Activated T-helper 17 cell treated with anti-CD3 and anti-CD28 coated beads, Interleukin-2, amount 50 U/mL, for 72 hours (primary cell): ENCODE data around the gene DUSP15. TPM values are rescaled to one million over a fixed set of nuclear protein-coding genes. Genes with fewer than 3 reads are reported as not detected.

ENCODE experiments used
- ATAC-seq: fragments of 150-1000 bp; cut with Tn5 transposase; replicated peaks from 2 replicates; pipeline ENCODE4 v1.10.0; 2021; ENCODE audit warnings: mild to moderate bottlenecking, moderate library complexity
- H3K27ac Mint-ChIP-seq: one replicate; pipeline ENCODE4 v1.8.0; 2022; ENCODE audit warnings: mixed read lengths
- H3K27me3 Mint-ChIP-seq: one replicate; pipeline ENCODE4 v1.8.0; 2022; ENCODE audit warnings: mixed read lengths
- H3K36me3 Mint-ChIP-seq: one replicate; pipeline ENCODE4 v1.8.0; 2022; ENCODE audit warnings: low read depth, mild to moderate bottlenecking, mixed read lengths
- H3K4me1 Mint-ChIP-seq: one replicate; pipeline ENCODE4 v1.8.0; 2022; ENCODE audit warnings: mixed read lengths
- H3K4me3 Mint-ChIP-seq: one replicate; pipeline ENCODE4 v1.8.0; 2022; ENCODE audit warnings: mild to moderate bottlenecking, mixed read lengths
- H3K9me3 Mint-ChIP-seq: one replicate; pipeline ENCODE4 v1.8.0; 2022; ENCODE audit warnings: mixed read lengths
- total RNA-seq, 2 donors: library from RNA; stranded (reverse); gene quantifications; one replicate each; pipeline ENCODE4 v1.2.3, GENCODE V29; 2022

Gene DUSP15
- total RNA-seq, 2 donors from 2014 or later: not detected

DNA sequence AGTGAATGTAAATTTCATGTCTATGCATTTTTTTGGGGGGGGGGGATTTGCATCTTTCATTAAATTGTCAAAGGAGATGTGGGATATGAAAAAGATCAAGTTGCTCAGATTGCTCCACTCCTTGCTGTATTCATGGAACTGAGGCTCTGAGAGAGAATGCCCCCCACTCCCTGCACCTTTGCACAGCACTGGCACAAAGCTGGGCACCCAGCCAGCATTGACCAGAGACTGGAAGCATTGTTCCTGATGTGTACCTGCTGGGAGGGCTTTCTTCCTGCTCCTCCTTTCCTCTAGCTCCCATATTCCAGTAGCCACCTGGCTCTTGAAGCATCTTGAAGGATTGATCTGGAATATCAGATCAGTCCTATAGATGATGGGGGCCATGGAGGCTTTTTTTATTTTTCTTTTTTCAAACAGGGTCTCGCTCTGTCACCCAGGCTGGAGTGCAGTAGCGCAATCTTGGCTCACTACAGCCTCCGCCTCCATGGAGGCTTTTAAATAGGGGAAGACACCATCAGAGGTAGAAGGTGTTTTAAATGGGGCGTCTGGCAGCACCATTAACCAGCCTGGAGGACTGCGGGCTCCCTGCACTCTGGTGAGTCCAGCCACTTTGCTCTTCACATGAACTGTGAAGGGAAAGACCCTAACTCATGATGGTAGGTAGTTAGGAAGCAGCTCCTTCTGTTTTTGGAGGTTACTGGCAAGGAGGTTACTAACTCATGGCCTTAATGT lies 10.9 kb downstream of the DUSP15 start:
- Mint-ChIP-seq H3K27ac (no peak overlapping the region), H3K4me1 (peaks cover 5% of the 10 kb centered on the region), H3K4me3 (no peak overlapping the region), H3K9me3 (no peaks in the 10 kb centered on the region), H3K36me3 (no peaks in the 10 kb centered on the region), H3K27me3 (peaks cover 17% of the 10 kb centered on the region)
- no peak for ATAC-seq

DNA sequence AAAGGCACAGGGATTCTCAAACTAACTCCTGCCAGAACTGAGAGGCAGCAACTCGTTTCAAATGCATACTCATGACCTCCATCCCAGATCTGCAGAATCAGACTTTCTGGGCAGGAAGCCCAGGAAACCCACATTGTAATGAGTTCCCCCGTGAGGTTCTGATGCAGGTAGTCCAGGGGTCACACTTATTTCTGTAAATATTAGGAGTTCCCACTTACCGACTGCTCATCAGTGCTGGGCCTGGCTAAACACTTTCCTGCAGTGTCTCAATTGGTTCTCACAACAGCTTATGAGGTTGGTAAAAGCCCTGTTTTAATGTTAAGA lies 11.6 kb downstream of the DUSP15 start:
- no peaks in the 10 kb centered on the region for H3K36me3 Mint-ChIP-seq
- no peak overlapping the region for H3K4me3 Mint-ChIP-seq
- peaks cover 17% of the 10 kb centered on the region for H3K27me3 Mint-ChIP-seq
- H3K9me3 Mint-ChIP-seq: no peaks in the 10 kb centered on the region
- no peak overlapping the region for H3K27ac Mint-ChIP-seq
- no peak for ATAC-seq
- peaks cover 5% of the 10 kb centered on the region for H3K4me1 Mint-ChIP-seq

DNA sequence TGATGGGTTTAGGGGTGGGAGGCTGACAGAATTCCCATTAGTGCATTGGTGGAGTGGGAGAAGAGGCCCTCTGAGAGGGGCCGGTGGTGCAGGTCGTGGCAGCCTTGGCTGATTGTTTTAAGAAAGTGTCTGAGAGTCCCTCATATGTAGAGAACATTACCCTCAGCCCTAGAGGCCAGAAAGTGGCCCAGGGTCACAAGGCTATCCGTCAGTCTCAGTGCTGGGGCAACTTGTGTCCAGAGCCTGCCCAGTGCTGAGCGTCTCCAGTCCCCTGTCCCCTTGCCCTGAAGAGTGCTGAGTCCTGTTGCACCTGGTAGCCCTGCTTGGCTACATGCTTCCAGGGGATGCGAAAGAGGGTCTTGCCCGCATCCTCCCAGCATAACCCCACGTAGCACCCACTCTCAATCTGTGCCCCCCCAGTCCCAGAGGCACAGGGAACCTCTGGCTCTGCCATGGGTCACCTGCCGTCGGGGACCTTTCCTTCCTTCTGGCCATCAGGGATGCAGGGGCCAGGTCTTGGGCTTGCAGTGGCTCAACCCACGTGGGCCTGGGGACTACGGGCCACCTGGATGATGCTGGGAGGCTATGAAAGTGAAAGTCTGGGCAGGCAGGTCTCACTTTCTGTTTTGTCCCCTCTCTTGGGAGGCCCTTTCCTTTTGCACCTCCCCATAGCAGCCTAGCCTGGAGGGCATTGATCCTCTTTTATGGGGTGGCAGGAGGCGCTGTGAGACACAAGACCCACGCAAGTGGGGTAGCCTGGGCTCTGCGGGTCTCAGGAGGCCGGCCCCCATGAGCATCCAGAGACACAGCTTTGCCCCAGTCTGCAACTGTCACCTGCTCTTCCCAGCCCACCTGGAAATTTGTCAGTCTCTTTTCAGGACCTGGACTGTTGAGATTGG lies 12.2 kb downstream of the DUSP15 start:
- Mint-ChIP-seq H3K27me3 (peaks cover 17% of the 10 kb centered on the region), H3K9me3 (no peaks in the 10 kb centered on the region), H3K27ac (no peak overlapping the region), H3K36me3 (no peaks in the 10 kb centered on the region), H3K4me1 (peaks cover 5% of the 10 kb centered on the region), H3K4me3 (no peak overlapping the region)
- no peak for ATAC-seq

DNA sequence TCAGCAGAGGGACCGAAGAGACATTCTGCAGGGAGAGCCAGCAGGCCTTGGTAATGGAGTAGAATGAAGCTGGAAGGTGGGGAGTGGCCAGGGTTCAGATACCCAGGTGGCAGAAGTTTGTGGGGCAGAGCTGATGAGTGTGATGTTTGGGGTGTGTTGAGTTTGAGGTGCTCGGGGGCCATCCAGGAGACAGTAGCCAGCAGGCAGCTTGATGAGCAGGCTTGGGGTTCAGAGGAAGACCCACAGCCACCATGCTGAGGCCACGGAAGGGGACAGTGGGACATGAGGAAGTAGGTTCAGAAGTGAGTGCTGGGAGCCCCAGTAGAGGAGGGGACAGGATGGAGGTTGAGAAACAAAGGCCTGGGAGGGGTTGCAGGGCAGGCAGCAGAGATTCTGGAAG lies 13.8 kb downstream of the DUSP15 start:
- Mint-ChIP-seq H3K27ac (no peak overlapping the region), H3K36me3 (no peaks in the 10 kb centered on the region), H3K9me3 (no peaks in the 10 kb centered on the region), H3K4me1 (no peaks in the 10 kb centered on the region), H3K4me3 (no peak overlapping the region), H3K27me3 (peaks cover 13% of the 10 kb centered on the region)
- ATAC-seq: no peak

DNA sequence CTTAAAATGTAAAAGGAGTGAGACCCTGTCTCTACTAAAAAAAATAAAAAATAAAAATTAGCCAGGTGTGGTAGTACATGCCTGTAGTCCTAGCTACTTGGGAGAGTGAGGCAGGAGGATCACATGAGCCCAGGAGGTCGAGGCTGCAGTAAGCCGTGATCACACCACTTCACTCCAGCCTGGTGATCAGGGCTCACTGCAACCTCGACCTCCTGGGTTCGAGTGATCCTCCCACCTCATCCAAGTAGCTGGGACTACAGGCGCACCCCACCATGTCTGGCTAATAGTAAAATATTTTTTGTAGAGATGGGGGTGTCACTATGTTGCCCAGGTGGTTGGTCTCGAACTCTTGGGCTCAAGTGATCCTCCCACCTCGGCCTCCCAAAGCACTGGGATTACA lies 16.8 kb downstream of the DUSP15 start:
- H3K36me3 Mint-ChIP-seq: no peaks in the 10 kb centered on the region
- H3K27ac Mint-ChIP-seq: no peak overlapping the region
- no peaks in the 10 kb centered on the region for H3K4me1 Mint-ChIP-seq
- peaks cover 14% of the 10 kb centered on the region for H3K27me3 Mint-ChIP-seq
- no peak for ATAC-seq
- no peak overlapping the region for H3K4me3 Mint-ChIP-seq
- no peaks in the 10 kb centered on the region for H3K9me3 Mint-ChIP-seq

DNA sequence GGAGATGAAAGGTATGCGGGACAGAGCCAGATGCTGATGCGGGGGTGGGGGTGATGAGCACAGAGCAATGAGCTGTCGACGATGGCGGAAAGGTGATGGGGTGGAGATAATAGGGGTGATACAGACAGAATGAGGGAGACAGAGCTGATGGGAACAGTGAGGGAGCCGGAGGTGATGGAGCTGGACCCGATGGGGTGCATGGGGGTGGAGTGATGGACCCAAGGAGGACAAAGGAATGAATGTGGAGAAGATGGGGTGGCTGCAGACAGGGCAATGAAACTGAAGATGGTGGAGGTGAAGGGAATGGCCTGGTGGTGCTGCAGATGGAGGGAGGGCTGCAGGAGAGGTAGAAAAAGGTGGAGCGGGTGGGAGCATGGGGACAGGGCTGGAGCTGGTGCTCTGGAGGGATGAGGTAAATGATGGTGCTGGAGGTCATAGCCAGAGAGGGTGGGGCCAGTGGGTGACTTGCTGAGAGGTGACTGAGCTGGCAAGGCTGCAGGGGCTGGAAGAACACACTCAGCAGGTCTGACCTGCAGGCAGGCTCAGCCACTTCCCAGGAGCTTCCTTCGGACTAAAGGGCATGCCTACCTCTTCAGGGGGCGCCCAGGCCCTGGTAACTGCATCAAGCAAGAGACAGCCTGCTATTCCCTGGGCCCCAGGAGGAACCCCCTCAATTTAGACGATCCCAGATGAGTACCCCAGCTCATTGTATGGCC lies 18.9 kb downstream of the DUSP15 start:
- no peaks in the 10 kb centered on the region for H3K9me3 Mint-ChIP-seq
- no peak overlapping the region for H3K27ac Mint-ChIP-seq
- ATAC-seq: no peak
- H3K4me1 Mint-ChIP-seq: no peaks in the 10 kb centered on the region
- H3K27me3 Mint-ChIP-seq: peaks cover 8% of the 10 kb centered on the region
- H3K36me3 Mint-ChIP-seq: no peaks in the 10 kb centered on the region
- no peak overlapping the region for H3K4me3 Mint-ChIP-seq

DNA sequence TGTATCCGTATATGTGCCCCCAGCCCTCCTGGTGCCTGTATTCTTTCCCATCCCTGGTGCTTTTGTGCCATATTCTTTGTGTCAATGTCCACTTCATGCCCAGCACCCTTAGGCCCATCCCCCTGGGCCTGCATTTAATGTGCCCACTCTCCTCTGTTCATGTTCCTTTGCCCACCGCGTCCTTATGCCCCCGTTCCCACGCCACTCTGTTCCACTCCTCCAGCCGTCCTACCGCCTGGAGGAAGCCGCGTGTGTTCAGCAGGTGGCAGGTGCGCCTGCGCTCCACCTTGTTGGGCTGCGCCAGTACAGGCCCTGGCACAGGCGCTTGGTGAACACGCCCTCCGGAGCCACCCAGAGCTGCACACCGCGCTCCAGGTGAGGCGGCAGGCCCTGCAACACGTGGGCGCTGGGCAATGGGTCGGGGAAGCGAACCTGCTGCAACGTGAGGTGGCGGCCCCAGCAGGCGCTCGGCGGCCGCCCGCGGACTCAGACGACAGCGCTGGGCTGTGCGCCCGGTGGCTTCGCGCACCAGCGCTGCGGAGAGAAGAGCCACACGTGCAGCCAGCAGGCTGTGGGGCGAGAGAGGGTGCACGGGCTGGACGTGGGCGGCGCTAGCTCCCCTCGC lies 20.9 kb downstream of the DUSP15 start:
- no peaks in the 10 kb centered on the region for H3K4me1 Mint-ChIP-seq
- H3K27me3 Mint-ChIP-seq: peaks cover 8% of the 10 kb centered on the region
- H3K27ac Mint-ChIP-seq: no peak overlapping the region
- H3K9me3 Mint-ChIP-seq: no peaks in the 10 kb centered on the region
- no peaks in the 10 kb centered on the region for H3K36me3 Mint-ChIP-seq
- H3K4me3 Mint-ChIP-seq: no peak overlapping the region
- no peak for ATAC-seq

DNA sequence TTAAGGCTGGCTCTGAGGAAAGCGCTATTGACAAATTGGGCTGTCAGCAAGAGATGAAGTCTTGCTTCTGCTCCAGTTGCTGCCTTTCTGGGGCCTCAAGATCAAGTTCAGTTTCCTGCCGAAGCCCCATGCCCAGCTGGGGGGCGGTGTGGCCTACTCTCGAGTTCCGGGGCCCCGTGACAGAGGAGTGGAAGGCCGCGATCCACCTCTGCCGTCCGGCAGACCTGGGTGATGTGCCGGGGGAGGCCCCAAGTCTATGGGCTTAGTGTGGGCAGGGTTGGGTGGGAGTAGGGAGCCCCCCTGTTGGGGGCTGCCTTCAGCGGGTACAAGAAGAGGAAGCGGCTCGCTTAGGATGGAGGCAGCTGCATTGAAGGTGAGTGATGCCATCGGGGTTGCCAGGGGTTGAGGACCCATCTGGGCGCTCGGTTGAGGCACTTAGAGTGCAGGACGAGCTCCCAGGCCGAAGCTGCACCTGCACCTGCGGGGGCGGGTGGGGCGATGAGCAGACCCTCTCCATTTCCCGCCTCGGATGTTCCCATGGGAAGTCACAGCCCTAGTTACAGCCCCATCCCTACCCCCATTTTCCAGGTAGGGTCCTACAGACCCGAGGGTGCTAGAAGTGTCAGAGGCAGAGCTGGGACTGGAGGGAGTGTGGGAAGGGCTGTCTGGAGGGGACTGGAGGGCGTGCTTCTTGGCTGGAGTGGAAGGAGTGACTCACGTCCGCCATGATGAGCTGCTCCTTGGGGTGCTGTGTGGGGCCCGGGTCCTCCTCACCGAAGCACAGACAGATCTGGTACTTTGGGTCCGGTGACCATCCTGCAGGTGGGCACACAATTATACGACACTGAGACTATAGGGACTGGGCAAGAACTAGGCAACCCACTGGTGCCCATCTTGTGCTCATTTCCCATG lies 22.0 kb downstream of the DUSP15 start:
- no peaks in the 10 kb centered on the region for H3K4me1 Mint-ChIP-seq
- no peaks in the 10 kb centered on the region for H3K9me3 Mint-ChIP-seq
- H3K4me3 Mint-ChIP-seq: no peak overlapping the region
- no peak overlapping the region for H3K27ac Mint-ChIP-seq
- H3K27me3 Mint-ChIP-seq: peaks cover 8% of the 10 kb centered on the region
- H3K36me3 Mint-ChIP-seq: no peaks in the 10 kb centered on the region
- no peak for ATAC-seq

DNA sequence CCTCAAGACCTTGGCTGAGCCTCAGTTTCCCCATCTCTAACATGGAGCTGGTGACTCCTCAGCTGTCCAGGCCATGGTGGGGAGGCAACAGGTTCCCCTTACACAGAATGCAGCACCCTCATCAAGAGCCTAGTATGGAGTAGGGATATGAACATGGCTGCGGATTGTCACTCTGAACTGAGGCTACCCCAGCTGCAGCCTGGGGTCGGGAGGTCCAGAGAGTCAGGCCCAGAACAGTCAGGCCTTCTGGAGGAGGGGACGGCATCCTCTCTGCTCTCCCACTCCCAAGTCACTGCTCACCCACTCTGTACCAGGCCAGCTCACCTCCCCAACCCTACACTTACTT lies 23.6 kb downstream of the DUSP15 start:
- no peaks in the 10 kb centered on the region for H3K4me1 Mint-ChIP-seq
- H3K4me3 Mint-ChIP-seq: no peak overlapping the region
- no peak for ATAC-seq
- H3K27me3 Mint-ChIP-seq: peaks cover 8% of the 10 kb centered on the region
- no peak overlapping the region for H3K27ac Mint-ChIP-seq
- H3K9me3 Mint-ChIP-seq: no peaks in the 10 kb centered on the region
- no peaks in the 10 kb centered on the region for H3K36me3 Mint-ChIP-seq

DNA sequence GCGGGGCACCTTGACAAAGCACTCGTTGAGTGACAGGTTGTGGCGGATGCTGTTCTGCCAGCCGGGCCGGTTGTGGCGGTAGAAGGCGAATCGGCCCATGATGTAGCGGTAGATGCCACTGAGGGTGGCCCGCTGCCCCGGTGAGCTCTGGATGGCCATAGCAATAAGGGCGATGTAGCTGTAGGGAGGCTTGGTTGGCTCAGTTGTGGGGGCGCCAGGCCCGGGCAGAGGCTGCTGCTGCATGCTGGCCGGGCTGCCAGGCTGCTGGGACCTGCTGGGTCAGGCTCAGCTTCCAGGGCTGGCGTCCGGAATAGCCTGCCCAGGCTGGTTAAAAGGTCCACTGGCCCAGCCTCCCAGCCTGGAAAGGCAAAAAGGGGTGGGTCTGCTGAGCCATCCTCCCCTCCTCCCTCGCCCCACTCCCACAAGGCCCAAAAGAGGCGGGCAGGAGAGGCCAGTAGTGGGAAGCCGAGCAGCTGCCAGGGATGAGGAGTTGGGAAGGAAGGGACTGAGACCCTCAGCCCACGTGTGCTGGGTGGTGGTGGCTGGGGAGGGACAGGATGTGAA lies 24.9 kb downstream of the DUSP15 start, which contains the start of gene FOXS1:
Gene FOXS1, minus strand, starts transcription at position 305 of the 564 bp plus-strand sequence. Its CDS starts 62 bp downstream, at position 243.
- no peak within 1 kb of the TSS for H3K27ac Mint-ChIP-seq
- no peaks in the 10 kb centered on the region for H3K4me1 Mint-ChIP-seq
- no peaks in the 10 kb centered on the region for H3K36me3 Mint-ChIP-seq
- H3K27me3 Mint-ChIP-seq: no peaks in the 10 kb centered on the region
- H3K9me3 Mint-ChIP-seq: no peaks in the 10 kb centered on the region
- H3K4me3 Mint-ChIP-seq: no peak within 1 kb of the TSS
- ATAC-seq: no peak

DNA sequence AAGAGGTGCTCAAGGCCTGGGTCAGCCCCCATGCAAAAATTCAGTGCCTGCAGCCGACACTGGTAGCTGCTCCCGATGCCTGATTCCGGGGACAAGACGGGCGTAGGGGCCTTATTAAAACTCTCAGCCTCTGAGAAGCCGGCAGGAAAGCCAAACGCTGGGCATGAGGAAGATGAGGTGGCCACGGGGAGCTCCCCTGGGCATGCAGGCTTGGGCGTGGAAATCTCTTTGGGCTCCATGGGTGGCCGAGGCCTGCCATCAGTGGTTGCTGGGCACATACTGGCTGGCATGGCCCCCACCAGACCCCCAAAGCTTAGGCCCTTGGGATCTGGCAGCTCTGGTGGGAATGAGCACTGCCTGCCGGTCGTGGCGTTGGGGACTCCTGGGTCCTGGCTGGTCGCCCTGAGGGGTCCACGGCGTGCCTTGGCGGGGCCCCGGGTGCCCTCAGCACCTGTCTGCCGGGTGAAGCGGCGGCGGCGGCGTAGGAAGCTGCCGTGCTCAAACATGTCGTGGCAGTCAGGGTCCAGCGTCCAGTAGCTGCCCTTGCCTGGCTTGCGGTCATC lies 25.5 kb downstream of the DUSP15 start:
- Mint-ChIP-seq H3K4me1 (no peaks in the 10 kb centered on the region), H3K4me3 (no peak overlapping the region), H3K36me3 (no peaks in the 10 kb centered on the region), H3K27me3 (no peaks in the 10 kb centered on the region), H3K27ac (no peak overlapping the region), H3K9me3 (no peaks in the 10 kb centered on the region)
- no peak for ATAC-seq

DNA sequence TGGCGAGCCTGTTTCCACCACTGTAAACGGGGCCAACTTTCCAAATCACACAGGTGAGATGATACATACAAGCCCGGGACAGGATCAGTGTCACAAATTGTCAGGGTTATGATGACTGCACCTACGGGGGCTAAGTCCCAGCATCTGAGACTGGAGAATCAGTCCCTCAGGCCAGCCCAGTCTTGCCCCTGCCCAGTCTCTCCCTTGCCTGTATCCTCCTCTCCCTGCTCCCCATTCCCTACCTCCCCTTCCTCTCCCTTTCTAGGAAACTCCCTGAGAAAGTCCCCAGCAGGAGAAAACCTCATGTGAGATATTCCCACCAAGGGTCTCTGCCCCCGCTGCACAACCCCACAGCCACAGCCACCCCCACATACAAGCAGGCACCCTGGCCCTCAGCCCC lies 26.4 kb downstream of the DUSP15 start:
- Mint-ChIP-seq H3K9me3 (no peaks in the 10 kb centered on the region), H3K36me3 (no peaks in the 10 kb centered on the region), H3K27me3 (no peaks in the 10 kb centered on the region), H3K4me3 (no peak overlapping the region), H3K4me1 (no peaks in the 10 kb centered on the region), H3K27ac (no peak overlapping the region)
- no peak for ATAC-seq

DNA sequence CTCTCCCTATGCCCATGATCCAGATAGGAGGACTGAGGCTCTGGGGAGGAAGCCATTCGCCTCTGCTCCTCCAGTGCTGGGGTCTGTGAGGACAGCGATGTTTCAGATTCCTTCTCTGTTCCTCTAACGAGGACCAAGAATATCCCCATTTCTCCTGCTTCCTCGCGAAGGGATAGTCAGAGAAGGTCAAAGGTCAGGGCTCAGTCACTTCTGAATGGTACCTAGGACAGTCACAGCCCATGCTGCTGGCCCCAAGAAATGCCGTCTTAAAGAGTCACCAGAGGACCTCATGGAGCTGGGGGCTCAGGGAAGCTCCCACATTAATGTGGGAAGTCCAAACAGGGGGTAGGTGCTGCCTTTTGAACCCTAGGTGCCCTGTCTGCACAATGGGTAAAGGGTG lies 27.0 kb downstream of the DUSP15 start:
- H3K27me3 Mint-ChIP-seq: no peaks in the 10 kb centered on the region
- no peak overlapping the region for H3K4me3 Mint-ChIP-seq
- no peaks in the 10 kb centered on the region for H3K36me3 Mint-ChIP-seq
- H3K9me3 Mint-ChIP-seq: no peaks in the 10 kb centered on the region
- no peak for ATAC-seq
- no peak overlapping the region for H3K27ac Mint-ChIP-seq
- no peaks in the 10 kb centered on the region for H3K4me1 Mint-ChIP-seq
